Stimulated activated CD4-positive, alpha-beta T cell treated with anti-CD3 and anti-CD28 coated beads, Interleukin-4, amount 100 ng/mL, for 48 hours (primary cell): Measurements from ENCODE around the gene PRPF8.
"Not testable (repeated sequence)": the region's sequence is repeated elsewhere in the genome, so short reads cannot be mapped to it uniquely, and the experiment has no call there.

Source experiments
- DNase-seq, 2 donors: peaks; one replicate each; pipeline ENCODE4 v3.0.0-alpha.2; 2020; ENCODE audit warnings: low read depth in 2 of 2

Gene PRPF8

DNA sequence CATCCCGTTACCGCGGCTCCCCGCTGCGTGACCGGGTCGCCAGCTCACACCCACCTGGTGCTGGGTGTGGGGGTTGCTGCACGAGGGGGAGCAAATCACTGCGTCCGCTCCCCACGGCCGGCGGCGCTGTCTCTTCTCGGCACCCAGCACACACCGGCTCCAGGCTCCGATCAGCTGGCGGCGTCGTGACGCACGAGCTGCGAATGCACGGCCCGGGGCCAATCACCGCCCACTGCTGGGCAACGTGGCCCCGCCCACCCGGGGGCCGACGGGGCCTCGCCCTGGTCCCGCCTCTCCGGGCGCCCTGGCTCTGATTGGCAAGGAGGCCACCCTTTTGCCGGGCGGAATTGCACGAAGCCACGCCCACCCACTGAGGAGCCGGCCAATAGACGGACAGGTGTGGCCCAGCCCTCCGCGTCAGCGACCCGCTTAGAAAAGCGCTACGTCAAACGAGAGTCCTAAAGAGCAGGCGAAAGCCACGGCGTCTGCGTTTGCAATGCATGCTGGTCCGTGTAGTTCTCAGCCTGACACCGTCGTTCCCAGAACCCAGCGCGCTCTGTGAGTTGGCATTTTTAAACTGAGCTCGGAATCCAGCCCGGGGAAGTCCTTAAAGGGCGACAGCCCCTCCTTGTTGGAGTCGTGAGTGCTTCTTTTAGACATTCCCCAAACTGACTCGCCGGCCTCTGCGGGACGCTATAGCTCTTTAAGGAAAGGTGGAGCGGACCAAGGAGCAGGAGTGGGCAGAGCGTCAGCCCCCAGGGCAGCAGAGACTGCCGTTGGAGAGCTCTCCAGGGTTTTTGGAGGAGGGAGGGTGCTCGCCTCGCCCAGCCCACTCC lies 31.6 kb upstream of the PRPF8 start:
- DNase-seq: peak; percentile 99 to 100

DNA sequence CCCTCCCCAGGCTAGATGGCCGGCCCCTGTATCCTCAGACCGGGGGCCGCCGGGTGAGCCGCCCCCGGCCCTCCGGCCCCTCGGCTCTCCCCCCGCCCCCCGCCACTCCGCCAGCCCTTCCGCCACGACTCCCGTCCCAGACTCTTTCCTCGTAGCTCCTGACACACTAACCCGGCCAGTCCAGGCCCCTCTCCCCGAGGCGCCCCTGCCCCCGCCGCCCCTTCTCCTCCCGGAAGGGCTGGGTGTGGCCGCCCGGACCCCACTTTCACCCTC lies 31.1 kb upstream of the PRPF8 start:
- no peak for DNase-seq

- peak in 1 of 2 donors; percentile 42 for DNase-seq
Measured at GRCh38 chr17:1714980-1715802, 30.5 kb upstream of the PRPF8 start.

DNA sequence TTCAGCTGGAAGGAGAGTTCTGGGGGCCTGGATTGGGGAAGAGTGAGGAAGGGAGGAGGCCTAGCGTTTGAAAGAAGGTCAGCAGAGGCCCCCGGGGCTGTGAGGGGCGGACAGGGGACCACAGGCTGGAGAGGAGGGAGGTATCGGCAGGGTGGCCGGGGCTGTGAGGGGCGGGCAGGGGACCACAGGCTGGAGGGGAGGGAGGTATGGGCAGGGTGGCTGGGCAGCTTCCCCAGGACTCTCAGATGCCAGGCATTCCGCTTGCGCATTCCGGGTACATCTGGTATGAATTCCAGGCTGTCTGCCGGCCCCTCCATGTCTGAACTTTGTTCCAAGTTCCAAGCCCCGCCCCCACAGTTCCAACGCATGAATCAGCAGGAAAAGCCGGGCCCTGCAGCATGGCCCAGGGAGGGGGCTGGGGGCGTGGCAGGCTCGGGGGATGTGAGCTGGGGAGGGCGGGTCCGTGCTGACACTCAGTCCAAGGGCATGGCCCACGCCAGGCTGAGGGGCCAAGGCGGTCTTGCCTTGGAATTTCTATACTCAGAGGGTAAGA lies 29.8 kb upstream of the PRPF8 start:
- no peak for DNase-seq

DNA sequence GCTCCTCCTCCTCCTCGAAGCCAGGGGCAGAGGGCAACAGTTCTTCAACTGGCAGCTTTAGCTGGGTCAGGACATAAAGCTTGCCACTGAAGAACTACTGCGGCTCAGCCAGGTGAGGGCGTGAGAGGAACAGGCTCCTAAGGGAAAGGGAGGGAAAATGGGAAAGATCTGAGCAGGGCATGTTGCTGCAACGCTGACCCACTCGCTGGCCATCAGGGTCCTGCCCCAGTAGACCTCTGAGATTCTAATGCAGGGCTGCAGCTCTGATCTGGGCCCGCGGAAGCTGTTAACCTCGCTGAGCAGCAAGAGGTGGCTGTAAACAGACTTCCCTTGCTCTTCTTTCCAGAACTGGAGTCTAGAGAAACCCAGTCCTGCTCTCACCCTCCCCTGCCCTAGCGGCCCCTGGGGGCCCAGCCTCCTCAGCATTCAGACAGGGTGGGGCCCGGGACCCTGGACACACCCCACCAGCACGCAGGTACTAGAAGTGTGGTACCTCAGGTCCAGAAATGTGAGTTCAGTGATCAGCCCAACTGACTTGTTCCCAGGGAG lies 29.3 kb upstream of the PRPF8 start:
- DNase-seq: no peak

DNA sequence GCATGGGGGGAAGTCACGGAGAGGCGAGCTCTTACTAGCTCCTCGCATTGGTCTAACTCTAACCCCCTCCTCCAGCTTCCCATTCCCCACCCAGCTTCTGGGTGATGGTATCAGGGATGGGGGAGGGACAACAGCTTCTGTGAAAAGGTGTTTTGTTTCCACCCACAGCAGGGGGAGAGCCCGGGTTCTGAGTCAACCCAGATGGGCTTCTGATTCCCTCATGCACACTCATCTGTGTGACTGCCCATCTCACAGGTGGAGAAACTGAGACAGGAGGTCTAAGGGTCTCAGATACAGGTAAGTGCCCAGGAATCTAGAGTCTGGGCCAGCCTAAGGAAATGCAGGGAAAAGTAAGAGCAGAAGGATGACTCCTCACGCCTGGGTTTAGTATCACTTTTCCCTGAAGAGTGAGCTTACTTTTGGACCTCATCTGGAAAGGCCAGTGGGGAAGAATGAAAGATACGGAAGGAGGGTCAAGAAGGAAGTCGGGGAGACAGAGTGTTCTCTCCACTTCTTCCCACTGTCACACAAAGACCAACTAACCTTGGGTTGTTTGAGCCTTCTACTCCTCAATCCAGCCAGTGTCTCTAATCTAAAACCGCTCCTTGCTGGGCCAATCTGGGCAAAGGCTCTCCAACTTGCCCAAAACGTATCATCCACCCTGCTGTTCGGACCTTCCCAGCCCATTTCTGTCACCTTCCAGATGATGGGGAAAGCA lies 28.7 kb upstream of the PRPF8 start:
- no peak for DNase-seq

DNA sequence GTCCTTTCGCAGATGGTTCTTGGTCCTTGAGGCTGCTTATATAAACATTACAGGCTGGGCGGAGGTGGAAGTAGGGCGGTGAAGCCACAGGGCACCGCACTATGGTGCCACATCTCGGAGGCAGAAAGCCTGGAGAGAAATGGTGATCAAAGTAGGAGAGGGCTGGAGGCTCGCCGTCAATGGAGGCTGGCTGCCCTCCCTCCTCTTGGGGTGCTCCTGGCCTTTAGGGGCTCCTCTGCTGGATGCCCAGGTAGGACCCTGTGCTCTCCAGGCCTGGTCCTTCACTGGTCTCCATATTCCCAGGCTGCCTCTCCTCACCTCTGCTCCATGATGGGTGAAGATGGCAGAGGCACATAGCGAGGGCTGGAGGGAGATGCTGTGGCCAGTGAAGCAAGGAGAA lies 27.6 kb upstream of the PRPF8 start:
- no peak for DNase-seq

DNA sequence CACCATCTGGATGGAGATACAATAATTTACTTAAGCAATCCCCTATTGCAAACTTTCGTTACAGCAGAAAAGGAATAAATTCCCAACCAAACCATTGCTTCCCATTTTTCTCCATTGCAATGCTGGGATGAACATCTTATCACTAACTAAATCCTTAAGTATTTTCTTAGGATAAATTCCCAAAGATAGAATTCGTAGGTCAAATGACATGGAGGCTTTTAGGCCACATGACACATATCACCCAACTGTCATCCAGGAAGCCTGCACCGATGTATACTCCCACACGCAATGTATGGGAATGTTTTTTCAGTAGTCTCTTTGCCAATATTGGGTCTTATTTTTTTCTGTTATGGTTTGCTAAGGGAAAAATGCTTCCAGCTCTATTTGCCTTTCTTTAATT lies 27.1 kb upstream of the PRPF8 start:
- no peak for DNase-seq

- no peak for DNase-seq
Measured at GRCh38 chr17:1710807-1711553, 26.3 kb upstream of the PRPF8 start.

GRCh38 chr17:1709971-1710806 lies 25.5 kb upstream of the PRPF8 start, which contains the start of gene TLCD2:
Gene TLCD2, minus strand, starts transcription at chr17:1710377. Its CDS starts 135 bp downstream, at chr17:1710242.
- no peak for DNase-seq

DNA sequence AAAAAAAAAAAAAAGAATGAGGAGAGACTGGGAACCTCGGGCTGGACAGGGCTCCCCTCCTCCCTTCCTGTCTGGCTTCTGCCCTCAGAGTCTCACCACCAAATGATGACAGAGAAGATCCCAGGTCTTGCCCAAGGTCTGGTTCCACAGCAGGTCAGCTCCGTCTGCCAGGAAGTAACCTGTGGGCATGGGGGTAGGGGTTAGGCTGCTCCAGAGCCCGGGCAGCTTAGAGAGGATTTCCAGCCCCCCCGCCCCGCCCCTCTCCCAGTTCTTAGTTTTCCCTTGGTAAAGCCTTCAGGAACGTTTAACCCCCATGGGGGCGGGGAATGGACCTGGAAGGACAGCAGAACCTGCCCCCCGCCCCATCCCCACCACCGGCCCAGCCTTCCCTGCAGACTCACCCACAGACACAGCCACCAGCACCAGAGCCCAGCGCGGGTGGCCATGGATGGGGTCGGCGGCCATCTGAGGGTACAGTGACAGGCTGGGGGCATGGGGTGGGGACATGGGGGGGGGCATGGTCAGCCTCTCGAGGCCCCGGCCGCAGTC lies 24.8 kb upstream of the PRPF8 start:
- no peak for DNase-seq

- DNase-seq: not testable (repeated sequence)
Measured at GRCh38 chr17:1708791-1709346, 24.2 kb upstream of the PRPF8 start.

DNA sequence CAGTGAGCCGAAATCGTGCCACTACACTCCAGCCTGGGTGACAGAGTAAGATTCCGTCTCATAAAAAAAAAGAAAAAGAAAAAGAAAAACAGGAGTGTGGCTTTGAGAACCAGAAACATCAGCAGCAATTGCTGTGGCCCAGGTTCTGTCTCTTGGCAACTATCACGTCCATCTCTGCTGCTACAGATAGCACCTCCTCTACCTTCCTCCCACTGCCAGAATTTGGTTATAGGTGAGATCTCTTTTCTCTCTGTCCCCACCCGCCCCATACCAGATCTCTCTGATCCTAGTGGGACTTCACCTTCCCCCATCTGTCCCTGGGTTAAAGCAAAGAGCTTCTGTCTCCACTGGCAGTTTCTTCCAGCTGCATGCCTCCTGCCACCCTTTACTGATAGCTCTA lies 22.4 kb upstream of the PRPF8 start:
- DNase-seq: no peak

GRCh38 chr17:1705004-1705403 lies 20.3 kb upstream of the PRPF8 start:
- DNase-seq: no peak

- DNase-seq: no peak
Measured at GRCh38 chr17:1703063-1703462, 18.4 kb upstream of the PRPF8 start.

DNA sequence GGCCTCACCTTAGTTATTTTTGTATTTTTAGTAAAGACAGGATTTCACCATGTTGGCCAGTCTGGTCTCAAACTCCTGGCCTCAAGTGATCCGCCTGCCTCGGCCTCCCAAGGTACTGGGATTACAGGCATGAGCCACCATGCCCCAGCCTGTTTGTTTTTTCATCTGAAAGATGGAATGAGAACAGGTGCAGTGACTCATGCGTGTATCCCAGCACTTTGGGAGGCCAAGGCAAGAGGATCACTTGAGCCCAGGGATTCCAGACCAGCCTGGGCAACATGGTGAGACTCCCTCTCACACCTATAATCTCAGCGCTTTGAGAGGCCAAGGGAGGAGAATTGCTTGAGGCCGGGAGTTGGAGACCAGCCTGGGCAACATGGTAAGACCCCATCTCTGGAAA lies 15.2 kb upstream of the PRPF8 start:
- DNase-seq: not testable (repeated sequence)

GRCh38 chr17:1697681-1698080 lies 13.0 kb upstream of the PRPF8 start:
- no peak for DNase-seq

DNA sequence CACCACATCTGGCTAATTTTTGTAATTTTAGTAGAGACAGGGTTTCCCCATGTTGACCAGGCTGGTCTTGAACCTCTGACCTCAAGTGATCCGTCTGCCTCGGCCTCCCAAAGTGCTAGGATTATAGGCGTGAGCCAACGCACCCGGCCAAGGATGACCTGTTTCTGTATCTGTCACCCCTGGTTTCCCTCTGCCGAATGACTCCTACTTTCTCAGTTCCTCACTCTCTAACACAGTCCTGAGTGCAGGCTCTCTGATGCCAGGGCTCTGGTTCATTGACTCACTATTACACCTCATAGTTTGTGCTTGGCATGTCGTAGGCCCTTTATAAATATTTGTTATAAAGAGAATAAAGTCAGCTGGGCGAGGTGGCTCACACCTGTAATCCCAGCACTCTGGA lies 10.7 kb upstream of the PRPF8 start:
- no peak for DNase-seq

DNA sequence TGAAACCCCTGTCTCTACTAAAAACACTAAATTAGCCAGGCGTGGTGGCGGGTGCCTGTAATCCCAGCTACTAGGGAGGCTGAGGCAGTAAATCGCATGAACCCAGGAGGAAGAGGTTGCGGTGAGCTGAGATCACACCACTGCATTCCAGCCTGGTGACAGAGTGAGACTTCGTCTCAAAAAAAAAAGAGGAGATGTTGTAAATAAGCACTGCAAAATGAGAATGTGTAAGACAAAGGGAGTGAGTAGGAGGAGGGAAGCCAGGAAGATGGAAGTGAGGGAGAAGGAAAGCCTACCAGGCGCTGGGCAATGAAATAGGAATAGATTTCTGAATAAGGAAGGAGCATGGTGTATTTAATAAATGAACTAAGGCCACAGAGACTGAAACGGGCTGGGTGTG lies 8.7 kb upstream of the PRPF8 start:
- DNase-seq: no peak
